AG10803 (cell line): ENCODE data around the gene SLC22A9.

Experiments used
- DNase-seq: peaks from one replicate; pipeline ENCODE4 v3.0.0; 2010; ENCODE audit warnings: low read depth
- H3K4me3 ChIP-seq: 2 replicates; pipeline ENCODE4 v1.5.1; 2011; ENCODE audit warnings: mild to moderate bottlenecking, low read length, control low read depth
- CTCF ChIP-seq: conservative IDR thresholded peaks from 2 replicates; pipeline ENCODE4 v1.5.1; 2011; ENCODE audit warnings: mild to moderate bottlenecking, low read length, control low read depth, inconsistent platforms

Gene SLC22A9

DNA sequence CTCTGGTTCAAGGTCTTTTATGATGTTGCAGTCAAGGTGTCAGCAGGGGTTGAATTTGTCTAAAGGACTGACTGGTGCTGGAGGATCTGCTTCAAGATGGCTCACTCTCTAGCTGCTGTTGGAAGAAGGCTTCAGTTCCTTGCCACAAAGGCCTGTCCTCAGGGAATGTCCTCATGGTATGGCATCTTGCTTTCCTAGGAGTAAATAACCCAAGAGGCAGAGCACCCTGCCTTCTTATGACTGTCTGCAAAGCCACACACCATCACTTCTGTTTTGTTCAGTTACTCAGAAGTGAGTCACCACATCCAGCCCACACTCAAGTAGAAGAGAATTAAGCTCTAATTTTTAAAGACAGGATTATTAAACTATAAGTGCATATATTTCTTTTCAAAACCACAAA is 76.1 kb downstream of the SLC22A9 start:
- H3K4me3 ChIP-seq = no peak overlapping the region
- DNase-seq = peak; percentile 12
- TF ChIP-seq CTCF = no peak

- no peak for DNase-seq
- no peak for TF ChIP-seq CTCF
- H3K4me3 ChIP-seq = no peak overlapping the region
These were observed 79.1 kb downstream of the SLC22A9 start for GRCh38 chr11:63448646-63449045.

GRCh38 chr11:63459586-63459985 is 90.0 kb downstream of the SLC22A9 start:
- no peak for DNase-seq
- TF ChIP-seq CTCF = no peak
- no peak overlapping the region for H3K4me3 ChIP-seq
